Ishikawa (cell line): ENCODE measurements around the gene C6orf89.

ENCODE experiments used
- REST ChIP-seq: IDR thresholded peaks from 2 replicates; pipeline ENCODE4 v1.6.1; 2012; ENCODE audit warnings: low read depth, mild to moderate bottlenecking
- TAF1 ChIP-seq: IDR thresholded peaks from 2 replicates; pipeline ENCODE4 v1.6.1; 2012; ENCODE audit warnings: low read depth, mild to moderate bottlenecking

GRCh38 chr6:36904851-36905393 lies 19.2 kb downstream of the C6orf89 start:
- TF ChIP-seq TAF1: no peak
- TF ChIP-seq REST: no peak
